Breast epithelium (tissue), 3 donors: Measurements from ENCODE around the gene ALDH1A2.

Source experiments
- CTCF ChIP-seq, 3 donors: fragments of 450-650 bp; IDR thresholded peaks; one replicate each; pipeline ENCODE4 v1.5.1; 2016 to 2017; ENCODE audit warnings: antibody characterized with exemption in 3 of 3, mild to moderate bottlenecking in 3 of 3, moderate library complexity in 3 of 3
- POLR2AphosphoS5 ChIP-seq, 3 donors: sonication (generic); formaldehyde crosslinking; IDR thresholded peaks; one replicate each; pipeline ENCODE4 v1.6.1; 2017; ENCODE audit warnings: antibody characterized with exemption in 3 of 3

- TF ChIP-seq CTCF (IDR thresholded peaks at IDR 0.05) (no peak), POLR2AphosphoS5 (IDR thresholded peaks at IDR 0.05) (no peak)
These were observed 3.3 kb downstream of the ALDH1A2 start for GRCh38 chr15:58062175-58062574.
